ENCODE data around the gene ADK. TPM values are rescaled to one million over a fixed set of nuclear protein-coding genes. Genes with fewer than 3 reads are reported as not detected.

The ADK gene
- total and polyA plus RNA-seq, 2 of the 4 experiments (the other 2 are of a cell fraction) = 30.6 to 40.9 TPM

DNA sequence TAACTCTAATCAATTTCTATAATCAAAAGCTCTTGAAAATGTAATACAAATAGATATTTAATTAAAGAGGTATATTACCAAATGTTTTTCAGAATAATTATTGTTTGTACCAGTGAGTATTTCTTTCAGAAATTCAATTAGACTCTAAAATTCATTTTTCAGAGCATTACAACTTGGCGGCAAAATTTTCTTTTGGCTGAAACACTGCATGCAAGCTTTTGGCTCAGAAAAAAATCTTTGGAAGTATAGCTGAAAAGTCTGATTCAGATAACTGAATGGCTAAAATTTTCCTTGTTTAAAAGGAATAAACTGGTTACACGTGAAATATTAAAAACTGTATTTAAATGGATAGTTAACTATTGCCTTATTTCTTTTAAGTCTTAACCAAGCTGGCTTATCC lies 472.8 kb downstream of the ADK start:
- Histone ChIP-seq H3K36me3 (ENCODE audit: control insufficient read depth, insufficient read depth, low read length) (no peaks in the 10 kb centered on the region), H3K9me1 (ENCODE audit: insufficient read depth, low read length) (no peaks in the 10 kb centered on the region), H2BK20ac (ENCODE audit: low read depth, low read length) (no peak overlapping the region), H4K8ac (ENCODE audit: low read depth in 2 of 2, low read length in 2 of 2) (no peak overlapping the region), H3K4me3 (ENCODE audit: insufficient read depth, low read depth, low read length) (no peak overlapping the region), H3K23ac (ENCODE audit: low read depth, low read length) (no peak overlapping the region), H2BK120ac (ENCODE audit: low read depth, low read length) (no peak overlapping the region), H2AK9ac (replicated peaks; ENCODE audit: low read depth, low read length, poor library complexity) (no peak overlapping the region), H3K18ac (ENCODE audit: low read depth, low read length) (no peak overlapping the region), H3K9me3 (ENCODE audit: control insufficient read depth, insufficient read depth, low read length) (peaks cover 2% of the 10 kb centered on the region; the same call in 1 of the 2 replicates), H3K9ac (ENCODE audit: low read depth, low read length) (no peak overlapping the region), H3K56ac (ENCODE audit: extremely low read depth, insufficient read depth, low read length) (no peak overlapping the region), H3K79me1 (ENCODE audit: low read depth in 1 of 2, low read length in 2 of 2) (no peaks in the 10 kb centered on the region), H4K5ac (ENCODE audit: low read depth, low read length) (no peak overlapping the region), H3K27me3 (ENCODE audit: control insufficient read depth, insufficient read depth, low read length) (no peaks in the 10 kb centered on the region), H4K20me1 (ENCODE audit: insufficient read depth, low read length) (no peaks in the 10 kb centered on the region), H3K14ac (replicated peaks; ENCODE audit: low read depth, low read length) (no peak overlapping the region), H2AFZ (replicated peaks; ENCODE audit: low read length, poor library complexity) (no peak overlapping the region), H4K91ac (ENCODE audit: insufficient read depth, low read depth, low read length) (no peak overlapping the region), H2BK15ac (ENCODE audit: low read depth, low read length) (no peak overlapping the region), H3K27ac (ENCODE audit: insufficient read depth, low read length) (no peak overlapping the region), H3K4me1 (ENCODE audit: control insufficient read depth, insufficient read depth, low read length) (no peaks in the 10 kb centered on the region), H2AK5ac (ENCODE audit: low read depth, low read length) (no peak overlapping the region), H2BK5ac (ENCODE audit: low read depth, low read length, poor library complexity, severe bottlenecking) (no peak overlapping the region), H3K4ac (ENCODE audit: low read depth, low read length) (no peak overlapping the region), H3K4me2 (ENCODE audit: low read depth, low read length) (no peak overlapping the region)
- in situ Hi-C loops (cut with MboI; ENCODE audit: low sequenced_read_pairs) (no loop called here), dilution Hi-C loops (cut with HindIII; ENCODE audit: low sequenced_read_pairs, unreplicated experiment) (no loop called here), intact Hi-C loops (cut with micrococcal nuclease) (no loop called here)
- ATAC-seq (ENCODE audit: low read depth) = no peak
- TF ChIP-seq, protein P1, sequence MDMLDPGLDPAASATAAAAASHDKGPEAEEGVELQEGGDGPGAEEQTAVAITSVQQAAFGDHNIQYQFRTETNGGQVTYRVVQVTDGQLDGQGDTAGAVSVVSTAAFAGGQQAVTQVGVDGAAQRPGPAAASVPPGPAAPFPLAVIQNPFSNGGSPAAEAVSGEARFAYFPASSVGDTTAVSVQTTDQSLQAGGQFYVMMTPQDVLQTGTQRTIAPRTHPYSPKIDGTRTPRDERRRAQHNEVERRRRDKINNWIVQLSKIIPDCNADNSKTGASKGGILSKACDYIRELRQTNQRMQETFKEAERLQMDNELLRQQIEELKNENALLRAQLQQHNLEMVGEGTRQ (IDR thresholded peaks at IDR 0.05; ENCODE audit: low read depth, low read length) = no peak
- TF ChIP-seq POLR2A (IDR thresholded peaks at IDR 0.05; ENCODE audit: low read depth, low read length) (no peak), CEBPB (IDR thresholded peaks at IDR 0.05; ENCODE audit: low read depth, low read length) (no peak), MAZ (IDR thresholded peaks at IDR 0.05; ENCODE audit: borderline replicate concordance, low read depth, low read length) (no peak), NFE2L2 (IDR thresholded peaks at IDR 0.05; ENCODE audit: low read depth, low read length) (no peak), BHLHE40 (IDR thresholded peaks at IDR 0.05; ENCODE audit: low read depth, low read length) (no peak), FOS (IDR thresholded peaks at IDR 0.05; ENCODE audit: low read depth, low read length) (no peak), MXI1 (IDR thresholded peaks at IDR 0.05; ENCODE audit: borderline replicate concordance, low read depth, low read length) (no peak), RFX5 (IDR thresholded peaks at IDR 0.05; ENCODE audit: low read depth, low read length) (no peak), MAFK (IDR thresholded peaks at IDR 0.05; ENCODE audit: low read depth, low read length) (no peak), RAD21 (IDR thresholded peaks at IDR 0.05; ENCODE audit: low read length) (no peak), RCOR1 (IDR thresholded peaks at IDR 0.05; ENCODE audit: insufficient replicate concordance, low read length) (no peak), SMC3 (IDR thresholded peaks at IDR 0.05; ENCODE audit: low read depth, low read length) (no peak), CHD1 (IDR thresholded peaks at IDR 0.05; ENCODE audit: low read depth, low read length) (no peak)
- TF ChIP-seq, protein P2, sequence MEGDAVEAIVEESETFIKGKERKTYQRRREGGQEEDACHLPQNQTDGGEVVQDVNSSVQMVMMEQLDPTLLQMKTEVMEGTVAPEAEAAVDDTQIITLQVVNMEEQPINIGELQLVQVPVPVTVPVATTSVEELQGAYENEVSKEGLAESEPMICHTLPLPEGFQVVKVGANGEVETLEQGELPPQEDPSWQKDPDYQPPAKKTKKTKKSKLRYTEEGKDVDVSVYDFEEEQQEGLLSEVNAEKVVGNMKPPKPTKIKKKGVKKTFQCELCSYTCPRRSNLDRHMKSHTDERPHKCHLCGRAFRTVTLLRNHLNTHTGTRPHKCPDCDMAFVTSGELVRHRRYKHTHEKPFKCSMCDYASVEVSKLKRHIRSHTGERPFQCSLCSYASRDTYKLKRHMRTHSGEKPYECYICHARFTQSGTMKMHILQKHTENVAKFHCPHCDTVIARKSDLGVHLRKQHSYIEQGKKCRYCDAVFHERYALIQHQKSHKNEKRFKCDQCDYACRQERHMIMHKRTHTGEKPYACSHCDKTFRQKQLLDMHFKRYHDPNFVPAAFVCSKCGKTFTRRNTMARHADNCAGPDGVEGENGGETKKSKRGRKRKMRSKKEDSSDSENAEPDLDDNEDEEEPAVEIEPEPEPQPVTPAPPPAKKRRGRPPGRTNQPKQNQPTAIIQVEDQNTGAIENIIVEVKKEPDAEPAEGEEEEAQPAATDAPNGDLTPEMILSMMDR (conservative IDR thresholded peaks at IDR 0.05; ENCODE audit: low read depth, low read length) = no peak
- TF ChIP-seq, protein P3, sequence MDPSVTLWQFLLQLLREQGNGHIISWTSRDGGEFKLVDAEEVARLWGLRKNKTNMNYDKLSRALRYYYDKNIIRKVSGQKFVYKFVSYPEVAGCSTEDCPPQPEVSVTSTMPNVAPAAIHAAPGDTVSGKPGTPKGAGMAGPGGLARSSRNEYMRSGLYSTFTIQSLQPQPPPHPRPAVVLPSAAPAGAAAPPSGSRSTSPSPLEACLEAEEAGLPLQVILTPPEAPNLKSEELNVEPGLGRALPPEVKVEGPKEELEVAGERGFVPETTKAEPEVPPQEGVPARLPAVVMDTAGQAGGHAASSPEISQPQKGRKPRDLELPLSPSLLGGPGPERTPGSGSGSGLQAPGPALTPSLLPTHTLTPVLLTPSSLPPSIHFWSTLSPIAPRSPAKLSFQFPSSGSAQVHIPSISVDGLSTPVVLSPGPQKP (IDR thresholded peaks at IDR 0.05; ENCODE audit: borderline replicate concordance, low read depth, low read length) = no peak
- no peak for DNase-seq
- ChIA-PET POLR2A (ENCODE audit: unreplicated experiment) (interaction anchor here (0.6 kb wide), 1 partner anchor 415 kb away, joined by 3 read pairs; no protein-coding TSS in a partner anchor), CTCF (no interaction called here)
- BruUV-seq (replicated peaks) = no TSS peak
- no CpG with 5 or more reads among the region's 2 CpGs for WGBS, 2 experiments (ENCODE audit: extremely low coverage in 2 of 2, insufficient read length in 1 of 2)

All from IMR-90 (cell line).